ENCODE results near the gene TMEM117. TPM values are rescaled to one million over a fixed set of nuclear protein-coding genes. Genes with fewer than 3 reads are reported as not detected.

TMEM117 gene
- total and polyA plus RNA-seq, 12 donors: 4.0 to 8.5 (median 7.1) TPM

- H3K9me3 ChIP-seq: peaks cover 0 to 19% (median 0%) of the 10 kb centered on the region in 11 donors
- intact Hi-C loops (cut with DNase I): no loop called here
- no peak for TF ChIP-seq CTCF (IDR thresholded peaks at IDR 0.05)
- H3K27me3 ChIP-seq: no peaks in the 10 kb centered on the region
- H3K36me3 ChIP-seq: no peaks in the 10 kb centered on the region
- H3K27ac ChIP-seq: no peak overlapping the region
- no peak for DNase-seq
- 73 to 76% methylated on average over 2 of the region's 2 CpGs for WGBS, 2 donors
- peaks cover 0 to 8% (median 4%) of the 10 kb centered on the region in 9 donors for H3K4me1 ChIP-seq
- ATAC-seq: no peak
- no peak overlapping the region for H3K4me3 ChIP-seq
Measured at GRCh38 chr12:44286336-44286735, 450.5 kb downstream of the TMEM117 start.

- intact Hi-C loops (cut with DNase I): no loop called here
- ATAC-seq (no peak), DNase-seq (no peak)
- peaks cover 0 to 8% (median 4%) of the 10 kb centered on the region in 9 donors for H3K4me1 ChIP-seq
- no peak overlapping the region for H3K4me3 ChIP-seq
- 87 to 90% methylated on average over 2 of the region's 2 CpGs for WGBS, 2 donors
- no peaks in the 10 kb centered on the region for H3K36me3 ChIP-seq
- H3K9me3 ChIP-seq: peaks cover 0 to 22% (median 0%) of the 10 kb centered on the region in 11 donors
- TF ChIP-seq CTCF (IDR thresholded peaks at IDR 0.05): no peak
- no peaks in the 10 kb centered on the region for H3K27me3 ChIP-seq
- no peak overlapping the region for H3K27ac ChIP-seq
Measured at GRCh38 chr12:44286821-44287505, 451.1 kb downstream of the TMEM117 start.

GRCh38 chr12:44287545-44287944 lies 451.7 kb downstream of the TMEM117 start:
- Histone ChIP-seq H3K4me3 (no peak overlapping the region), H3K27me3 (no peaks in the 10 kb centered on the region), H3K36me3 (no peaks in the 10 kb centered on the region), H3K27ac (no peak overlapping the region), H3K9me3 (peaks cover 0 to 22% (median 0%) of the 10 kb centered on the region in 11 donors), H3K4me1 (peaks cover 0 to 8% (median 4%) of the 10 kb centered on the region in 9 donors)
- ATAC-seq: no peak
- DNase-seq: no peak
- no peak for TF ChIP-seq CTCF (IDR thresholded peaks at IDR 0.05)
- intact Hi-C loops (cut with DNase I): no loop called here

GRCh38 chr12:44294649-44295048 lies 458.8 kb downstream of the TMEM117 start:
- intact Hi-C loops (cut with DNase I): no loop called here
- DNase-seq (no peak), ATAC-seq (no peak)
- TF ChIP-seq CTCF (IDR thresholded peaks at IDR 0.05): no peak
- Histone ChIP-seq H3K27ac (no peak overlapping the region), H3K4me3 (no peak overlapping the region), H3K4me1 (no peaks in the 10 kb centered on the region), H3K9me3 (peaks cover 0 to 48% (median 19%) of the 10 kb centered on the region in 11 donors), H3K27me3 (no peaks in the 10 kb centered on the region), H3K36me3 (no peaks in the 10 kb centered on the region)
- 85 to 91% methylated on average over 1 of the region's 1 CpG for WGBS, 2 donors

Data from heart right ventricle (tissue), 16 donors.